Suprapubic skin (tissue), 4 donors: ENCODE measurements around the gene SASH1.

ENCODE experiments used
- CTCF ChIP-seq, 2 donors: fragments of 200-600 bp in 1 of 2; fragments of 450-650 bp in 1 of 2; sonication (generic) in 1 of 2; IDR thresholded peaks; one replicate each; pipeline ENCODE4 v1.5.1; 2016 to 2019; ENCODE audit warnings: antibody characterized with exemption in 2 of 2, mild to moderate bottlenecking in 1 of 2, moderate library complexity in 1 of 2
- POLR2A ChIP-seq, 2 donors: fragments of 450-650 bp; IDR thresholded peaks; one replicate each; pipeline ENCODE4 v1.6.1; 2017; ENCODE audit warnings: antibody characterized with exemption in 2 of 2, mild to moderate bottlenecking in 2 of 2, moderate library complexity in 2 of 2
- POLR2AphosphoS5 ChIP-seq, 3 donors: sonication (generic); formaldehyde crosslinking; IDR thresholded peaks; one replicate each; pipeline ENCODE4 v1.6.1; 2017; ENCODE audit warnings: antibody characterized with exemption in 3 of 3

GRCh38 chr6:148578489-148578814, 235.8 kb downstream of the SASH1 start:
- TF ChIP-seq POLR2A (IDR thresholded peaks at IDR 0.05) (no peak), POLR2AphosphoS5 (IDR thresholded peaks at IDR 0.05) (no peak), CTCF (IDR thresholded peaks at IDR 0.05) (no peak)
